ENCODE data around the gene PTK6. TPM values are rescaled to one million over a fixed set of nuclear protein-coding genes. Genes with fewer than 3 reads are reported as not detected.
A peak's percentile ranks its signal among the peaks of the same experiment; 100 is the strongest.

PTK6 gene
- total RNA-seq, 1 donor from 2014 or later = 0.49 TPM

GRCh38 chr20:63568986-63569949 lies 32.1 kb upstream of the PTK6 start:
- intact Hi-C loops (cut with micrococcal nuclease) = loop anchor here (5.0 kb wide), 1 partner anchor 58 kb away; the partner anchor contains the start of gene GMEB2
- ChIA-PET CTCF (no interaction called here), POLR2A (interaction anchor here (0.5 to 3.9 kb wide), 7 partner anchors 17 to 296 kb away, joined by 3 to 23 read pairs (median 13); partner anchors contain the start of genes PPDPF, PTK6 and TPD52L2)
- no peak for TF ChIP-seq CTCF (IDR thresholded peaks at IDR 0.05)
- Mint-ChIP-seq H3K4me3 (peak overlapping the region; percentile 35), H3K36me3 (ENCODE audit: low read depth) (peaks cover 6% of the 10 kb centered on the region), H3K27ac (no peak overlapping the region), H3K4me1 (peaks cover 32% of the 10 kb centered on the region), H3K9me3 (no peaks in the 10 kb centered on the region), H3K27me3 (no peaks in the 10 kb centered on the region)
- DNase-seq = no peak
- ATAC-seq (ENCODE audit: low read depth) = no peak

- TF ChIP-seq CTCF (IDR thresholded peaks at IDR 0.05) = no peak
- H3K4me3 Mint-ChIP-seq = peak overlapping the region; percentile 68
- ChIA-PET POLR2A (interaction anchor here (0.9 to 3.9 kb wide), 11 partner anchors 14 to 591 kb away, joined by 3 to 23 read pairs (median 11); partner anchors contain the start of genes FNDC11, GMEB2, PPDPF and PTK6), CTCF (interaction anchor here (0.7 to 1.6 kb wide), 3 partner anchors 16 to 411 kb away, joined by 3 to 6 read pairs (median 3); partner anchors contain the start of genes PTK6 and SAMD10)
- no peaks in the 10 kb centered on the region for H3K9me3 Mint-ChIP-seq
- intact Hi-C loops (cut with micrococcal nuclease) = loop anchor here (5.0 kb wide), 1 partner anchor 59 kb away; the partner anchor contains the start of gene GMEB2
- ATAC-seq (ENCODE audit: low read depth) = peak; percentile 4
- no peaks in the 10 kb centered on the region for H3K27me3 Mint-ChIP-seq
- H3K36me3 Mint-ChIP-seq (ENCODE audit: low read depth) = peaks cover 8% of the 10 kb centered on the region
- no peak for DNase-seq
- peaks cover 31% of the 10 kb centered on the region for H3K4me1 Mint-ChIP-seq
- H3K27ac Mint-ChIP-seq = peak overlapping the region; percentile 75
These were observed 31.2 kb upstream of the PTK6 start for GRCh38 chr20:63568170-63568981.

GRCh38 chr20:63567386-63568169 lies 30.4 kb upstream of the PTK6 start:
- H3K27ac Mint-ChIP-seq = peak overlapping the region; percentile 75
- H3K27me3 Mint-ChIP-seq = no peaks in the 10 kb centered on the region
- ATAC-seq (ENCODE audit: low read depth) = peak; percentile 76
- ChIA-PET POLR2A (interaction anchor here (0.5 to 3.9 kb wide), 15 partner anchors 9 to 590 kb away, joined by 3 to 23 read pairs (median 5); partner anchors contain the start of genes FNDC11, GMEB2, PPDPF and PTK6), CTCF (interaction anchor here (0.7 to 1.6 kb wide), 3 partner anchors 15 to 412 kb away, joined by 3 to 6 read pairs (median 3); partner anchors contain the start of genes PTK6 and SAMD10)
- peak overlapping the region; percentile 68 for H3K4me3 Mint-ChIP-seq
- no peak for TF ChIP-seq CTCF (IDR thresholded peaks at IDR 0.05)
- intact Hi-C loops (cut with micrococcal nuclease) = loop anchor here (1.0 to 5.0 kb wide), 3 partner anchors 13 to 60 kb away; partner anchors contain the start of genes FNDC11 and GMEB2
- DNase-seq = peak; percentile 62
- peaks cover 8% of the 10 kb centered on the region for H3K36me3 Mint-ChIP-seq (ENCODE audit: low read depth)
- peaks cover 31% of the 10 kb centered on the region for H3K4me1 Mint-ChIP-seq
- H3K9me3 Mint-ChIP-seq = no peaks in the 10 kb centered on the region

GRCh38 chr20:63567136-63567385 lies 29.9 kb upstream of the PTK6 start:
- DNase-seq (no peak), ATAC-seq (ENCODE audit: low read depth) (no peak)
- peak overlapping the region; percentile 68 for H3K4me3 Mint-ChIP-seq
- H3K27me3 Mint-ChIP-seq = no peaks in the 10 kb centered on the region
- no peaks in the 10 kb centered on the region for H3K9me3 Mint-ChIP-seq
- CTCF ChIA-PET = interaction anchor here (1.4 to 1.6 kb wide), 2 partner anchors 29 to 412 kb away, joined by 3 to 6 read pairs; partner anchors contain the start of genes PTK6 and SAMD10
- no peak for TF ChIP-seq CTCF (IDR thresholded peaks at IDR 0.05)
- intact Hi-C loops (cut with micrococcal nuclease) = loop anchor here (1.0 to 5.0 kb wide), 3 partner anchors 13 to 60 kb away; partner anchors contain the start of genes FNDC11 and GMEB2
- H3K27ac Mint-ChIP-seq = no peak overlapping the region
- H3K4me1 Mint-ChIP-seq = peaks cover 31% of the 10 kb centered on the region
- POLR2A ChIA-PET = interaction anchor here (0.5 to 3.9 kb wide), 13 partner anchors 9 to 590 kb away, joined by 3 to 23 read pairs (median 6); partner anchors contain the start of genes FNDC11, GMEB2, PPDPF and PTK6
- peaks cover 8% of the 10 kb centered on the region for H3K36me3 Mint-ChIP-seq (ENCODE audit: low read depth)
